Measurements from ENCODE around the gene CASP3. TPM values are rescaled to one million over a fixed set of nuclear protein-coding genes. Genes with fewer than 3 reads are reported as not detected.

CASP3 gene
- 38.2 TPM for polyA plus RNA-seq (ENCODE audit: insufficient read length)
- long read RNA-seq, donor 1, transcript CASP3-206 (7 exons, 2,540 nt) = major isoform, 7 of 9 reads
- long read RNA-seq, donor 1, partial matches to known transcripts = 0 of 9 reads
- long read RNA-seq, donor 1, other reads (novel, unspliced or antisense) = 0 of 9 reads
- long read RNA-seq, donor 2, transcript CASP3-201 (8 exons, 2,673 nt) = major isoform, 5 of 24 reads
- long read RNA-seq, donor 2, transcript CASP3-206 (7 exons, 2,540 nt) = major isoform, 5 of 24 reads
- long read RNA-seq, donor 2, partial matches to known transcripts = 14 of 24 reads
- long read RNA-seq, donor 2, other reads (novel, unspliced or antisense) = 0 of 24 reads
- long read RNA-seq, donor 3, transcript CASP3-201 (8 exons, 2,673 nt) = minor isoform, 5 of 18 reads
- long read RNA-seq, donor 3, transcript CASP3-206 (7 exons, 2,540 nt) = major isoform, 13 of 18 reads
- long read RNA-seq, donor 3, partial matches to known transcripts = 0 of 18 reads
- long read RNA-seq, donor 3, other reads (novel, unspliced or antisense) = 0 of 18 reads
- long read RNA-seq, donor 4 = 0 reads
- long read RNA-seq, donor 5, transcript CASP3-206 (7 exons, 2,540 nt) = major isoform, 12 of 16 reads
- long read RNA-seq, donor 5, partial matches to known transcripts = 0 of 16 reads
- long read RNA-seq, donor 5, other reads (novel, unspliced or antisense) = 0 of 16 reads
- long read RNA-seq, donor 6, transcript CASP3-206 (7 exons, 2,540 nt) = major isoform, 9 of 13 reads
- long read RNA-seq, donor 6, partial matches to known transcripts = 0 of 13 reads
- long read RNA-seq, donor 6, other reads (novel, unspliced or antisense) = 0 of 13 reads
- long read RNA-seq, donor 7, transcript CASP3-206 (7 exons, 2,540 nt) = major isoform, 16 of 36 reads
- long read RNA-seq, donor 7, transcript CASP3-201 (8 exons, 2,673 nt) = minor isoform, 6 of 36 reads
- long read RNA-seq, donor 7, partial matches to known transcripts = 11 of 36 reads
- long read RNA-seq, donor 7, other reads (novel, unspliced or antisense) = 0 of 36 reads
- long read RNA-seq, donor 8, partial matches to known transcripts = 0 of 2 reads
- long read RNA-seq, donor 8, other reads (novel, unspliced or antisense) = 0 of 2 reads

DNA sequence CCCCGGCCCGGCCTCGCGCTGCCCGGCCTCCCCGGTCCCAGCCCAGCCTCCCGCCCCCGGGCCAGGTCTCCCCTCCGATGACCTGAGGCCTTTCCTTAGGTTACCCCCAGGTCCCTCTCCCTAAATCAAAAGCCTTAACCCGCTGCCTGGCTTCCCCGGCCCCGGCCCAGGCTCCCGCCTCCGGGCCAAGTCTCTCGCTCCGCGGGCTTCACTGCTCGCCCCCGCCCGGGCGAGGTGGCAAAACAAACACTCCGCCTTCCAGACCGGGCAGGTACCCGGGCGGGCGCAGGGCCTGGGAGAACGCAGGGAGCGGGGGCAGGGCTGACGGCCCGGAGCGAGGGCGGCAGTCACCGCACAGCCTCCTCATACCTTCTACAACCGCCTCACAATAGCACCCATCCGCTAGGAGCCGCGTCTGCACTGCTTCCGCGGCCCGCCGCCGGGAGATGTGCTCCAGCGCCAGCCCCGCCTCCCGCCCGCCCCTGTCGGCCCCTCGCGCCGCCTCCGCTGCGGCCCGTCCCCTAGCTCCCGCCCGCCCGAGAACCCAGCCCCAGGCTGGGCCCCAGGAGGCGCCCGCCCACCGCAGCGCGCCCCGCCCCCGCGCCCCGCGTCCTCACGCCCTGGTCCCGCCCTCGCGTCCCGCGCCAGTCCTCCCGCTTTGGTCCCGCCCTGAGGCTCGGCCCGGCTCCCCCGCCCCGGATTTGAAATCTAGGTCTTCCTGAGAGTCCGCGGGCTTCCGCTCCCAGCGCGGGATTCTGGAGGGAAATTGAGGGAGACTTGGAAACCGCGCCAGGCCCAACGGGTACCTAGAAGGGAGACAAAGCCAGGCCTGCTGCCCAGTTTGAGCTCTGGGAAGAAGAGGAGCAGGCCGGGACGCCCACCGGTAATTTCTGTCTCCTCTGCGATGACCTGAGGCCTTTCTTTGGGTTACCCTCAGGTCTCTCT lies at the start of gene CASP3, which contains the start of gene PRIMPOL:
Gene CASP3 (minus strand): TSS at position 422 of the 945 bp plus-strand sequence. CDS start 10,994 bp downstream, outside the sequence.
Gene PRIMPOL (plus strand): TSS at position 713 of the 945 bp plus-strand sequence. CDS start 7,403 bp downstream, outside the sequence.
- peak; percentile 95 for DNase-seq

DNA sequence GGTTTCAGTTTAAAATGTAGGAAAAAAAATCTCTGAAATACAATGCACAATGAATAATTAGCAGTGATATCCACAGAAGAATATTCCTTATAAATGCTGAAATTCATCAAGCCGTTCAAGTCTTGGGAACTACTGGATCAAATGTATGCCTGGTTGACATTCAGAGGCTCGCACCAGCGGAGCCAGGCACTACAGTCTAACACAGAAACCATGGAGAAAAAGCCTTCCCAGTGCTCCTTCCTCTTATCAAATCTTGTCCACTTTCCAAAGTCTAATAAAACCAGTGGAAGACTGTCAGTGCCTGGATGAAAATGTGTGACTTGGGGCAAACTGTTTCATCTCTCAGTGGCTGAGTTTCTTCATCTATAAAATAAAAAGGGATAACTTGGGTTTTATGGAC lies 48.7 kb upstream of the CASP3 start:
- no peak for DNase-seq

GRCh38 chr4:184695178-184695896 lies 46.1 kb upstream of the CASP3 start:
- DNase-seq = no peak

GRCh38 chr4:184694412-184694956 lies 45.2 kb upstream of the CASP3 start:
- DNase-seq = no peak

DNA sequence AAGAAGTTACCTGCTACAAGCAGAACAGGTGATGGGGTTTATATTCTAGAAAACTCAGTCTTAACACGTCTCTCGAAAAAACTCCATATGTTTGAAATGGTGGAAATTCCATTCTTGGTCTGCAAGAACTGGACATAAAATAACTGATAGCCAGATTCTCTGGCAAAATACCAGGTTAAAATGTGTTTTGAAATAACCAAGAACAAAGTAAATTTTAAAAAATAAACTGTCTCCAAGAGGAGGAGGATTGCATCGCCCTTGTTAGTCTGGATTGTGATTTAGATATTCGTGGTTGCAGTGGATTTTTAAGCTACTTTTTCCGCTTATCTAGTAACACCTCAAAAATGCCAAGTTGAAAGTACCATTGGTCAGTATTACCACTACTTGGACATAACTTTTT lies 43.8 kb upstream of the CASP3 start:
- no peak for DNase-seq

GRCh38 chr4:184689681-184690080 lies 40.4 kb upstream of the CASP3 start:
- DNase-seq = no peak

DNA sequence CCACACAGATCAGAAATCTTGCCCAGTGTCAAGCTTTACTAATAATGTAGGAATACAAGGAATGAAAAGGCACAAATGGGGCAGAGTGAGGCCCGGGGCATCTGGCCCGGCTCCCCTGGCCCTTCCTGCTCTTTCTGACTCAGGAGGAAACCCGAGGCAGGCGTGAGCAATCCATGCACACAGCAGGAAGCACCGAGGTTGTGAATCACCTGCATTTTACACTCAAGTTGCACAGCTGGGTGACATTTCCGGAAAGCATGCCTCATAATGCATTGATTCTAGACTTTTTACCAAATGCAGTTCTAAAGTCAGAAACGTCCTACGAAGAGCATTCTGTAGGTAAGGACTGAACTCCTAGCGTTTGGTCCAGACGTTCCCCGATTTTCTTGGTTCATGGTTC lies 39.2 kb upstream of the CASP3 start:
- DNase-seq = no peak

DNA sequence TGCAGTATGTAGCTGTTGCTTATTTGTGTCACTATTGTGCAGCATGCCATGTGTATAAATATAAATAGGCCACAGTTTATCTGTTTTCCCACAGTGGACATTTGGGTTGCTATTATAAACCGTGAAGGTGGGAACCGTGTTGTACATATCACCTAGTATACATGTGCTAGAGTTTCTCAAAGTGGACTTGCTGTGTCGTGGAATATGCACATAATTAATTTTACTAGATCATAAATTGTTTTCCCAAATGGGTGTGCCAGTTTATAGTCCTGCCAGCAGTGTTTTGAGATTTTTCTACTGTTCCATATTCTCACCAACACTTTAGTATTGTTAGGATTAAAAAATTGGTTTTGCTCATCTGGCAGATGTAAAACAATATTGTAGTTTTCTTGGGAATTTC lies 38.8 kb upstream of the CASP3 start:
- no peak for DNase-seq

DNA sequence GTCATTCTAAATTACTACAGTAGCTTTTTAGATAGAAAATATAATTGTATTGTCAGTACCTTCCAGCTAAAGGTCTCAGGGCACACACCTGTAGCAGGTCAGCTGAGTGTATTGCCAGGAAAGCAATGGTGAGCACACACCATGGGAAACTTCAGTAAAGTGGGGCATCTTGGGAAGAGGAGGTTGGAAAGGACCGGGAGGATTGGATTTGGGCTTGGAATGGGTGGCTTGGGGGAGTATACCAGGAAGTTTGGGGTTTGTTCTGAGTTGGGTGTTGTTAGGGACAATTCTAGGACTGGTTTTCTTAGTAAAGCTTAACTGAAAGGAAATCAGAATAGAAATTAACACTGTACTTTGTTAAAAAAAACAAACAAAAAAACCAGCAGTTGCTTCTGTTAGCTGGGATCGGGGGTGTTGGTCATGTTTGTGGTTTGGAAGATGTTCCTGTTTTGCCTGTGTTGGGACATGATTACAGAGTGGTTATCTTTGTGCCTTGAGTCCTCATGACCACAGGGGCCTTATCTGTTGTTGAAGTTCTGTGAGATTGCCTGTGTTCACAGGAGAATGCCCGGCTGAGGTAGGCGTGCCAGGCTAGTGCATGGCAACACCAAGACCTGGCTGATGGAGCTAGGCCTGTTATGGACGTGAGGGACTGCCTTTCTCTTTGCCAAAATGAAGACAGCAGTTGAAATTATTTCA lies 35.4 kb upstream of the CASP3 start:
- DNase-seq = no peak

GRCh38 chr4:184681916-184682315 lies 32.7 kb upstream of the CASP3 start:
- no peak for DNase-seq

GRCh38 chr4:184680698-184681097 lies 31.5 kb upstream of the CASP3 start:
- no peak for DNase-seq

DNA sequence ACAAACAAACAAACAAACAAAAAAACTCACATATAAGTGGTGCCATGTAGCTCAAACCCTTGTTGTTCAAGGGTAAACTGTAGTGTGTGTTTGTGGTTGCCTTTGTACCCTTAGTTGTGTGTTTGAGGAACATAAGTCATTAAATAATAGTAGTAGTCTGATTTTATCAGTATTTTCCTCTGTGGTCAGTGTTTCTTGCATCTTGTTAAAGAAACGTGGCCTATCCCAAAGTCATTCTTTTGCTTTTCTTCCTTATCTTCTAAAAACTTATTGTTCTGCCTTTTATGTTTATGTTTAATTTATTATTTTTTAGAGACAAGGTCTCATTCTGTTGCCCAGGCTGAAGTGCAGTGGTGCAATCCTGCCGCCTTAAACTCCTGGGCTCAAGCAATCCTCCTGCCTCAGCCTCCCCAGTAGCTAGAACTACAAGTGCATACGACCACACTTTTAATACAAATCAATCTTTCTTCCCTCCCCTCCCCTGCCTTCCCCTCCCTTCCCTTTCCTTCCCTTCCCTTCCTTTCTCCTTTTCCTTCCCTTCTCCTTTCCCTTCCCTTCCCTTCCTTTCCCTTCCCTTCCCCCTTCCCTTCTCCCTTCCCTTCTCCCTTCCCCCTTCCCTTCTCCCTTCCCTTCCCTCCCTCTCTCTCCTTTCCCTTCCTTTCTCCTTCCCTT lies 26.7 kb upstream of the CASP3 start:
- DNase-seq = no peak

DNA sequence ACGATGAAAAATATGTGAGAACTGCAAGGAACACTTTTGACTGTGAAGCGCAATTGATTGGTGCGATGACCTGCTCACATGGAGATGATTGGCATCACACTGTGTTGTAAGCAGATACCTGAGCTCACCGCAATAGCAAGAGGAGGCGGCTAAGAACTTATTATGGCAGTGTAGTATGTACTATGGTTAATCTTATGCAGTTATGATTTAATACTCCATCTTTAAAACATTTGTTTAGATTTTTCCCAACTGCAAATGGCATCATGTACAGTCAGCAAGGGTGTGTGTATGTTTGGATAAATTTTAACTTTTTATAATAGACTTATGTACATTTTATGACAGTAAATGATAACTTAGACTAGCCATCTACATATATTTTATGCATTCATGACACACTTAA lies 25.8 kb upstream of the CASP3 start:
- no peak for DNase-seq

DNA sequence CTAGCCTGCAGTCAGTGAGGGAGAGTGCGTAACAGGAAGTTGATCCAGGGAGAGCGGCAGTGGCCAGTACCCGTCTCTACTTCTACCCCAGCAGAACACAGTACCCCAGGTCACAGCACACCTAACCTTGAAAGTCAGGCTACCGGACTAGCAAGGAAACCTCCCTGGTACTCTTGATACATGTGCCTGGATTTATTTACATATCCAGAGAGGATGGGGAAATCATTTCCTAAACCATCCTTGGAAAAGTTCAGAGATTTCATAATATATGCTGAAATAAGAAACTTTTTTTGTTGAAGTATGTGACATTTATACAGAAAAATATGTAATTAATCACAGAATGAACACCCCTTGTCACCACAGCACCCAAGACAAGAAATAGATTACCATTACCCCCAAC lies 24.8 kb upstream of the CASP3 start:
- no peak for DNase-seq

GRCh38 chr4:184672741-184673140 lies 23.5 kb upstream of the CASP3 start:
- DNase-seq = no peak

DNA sequence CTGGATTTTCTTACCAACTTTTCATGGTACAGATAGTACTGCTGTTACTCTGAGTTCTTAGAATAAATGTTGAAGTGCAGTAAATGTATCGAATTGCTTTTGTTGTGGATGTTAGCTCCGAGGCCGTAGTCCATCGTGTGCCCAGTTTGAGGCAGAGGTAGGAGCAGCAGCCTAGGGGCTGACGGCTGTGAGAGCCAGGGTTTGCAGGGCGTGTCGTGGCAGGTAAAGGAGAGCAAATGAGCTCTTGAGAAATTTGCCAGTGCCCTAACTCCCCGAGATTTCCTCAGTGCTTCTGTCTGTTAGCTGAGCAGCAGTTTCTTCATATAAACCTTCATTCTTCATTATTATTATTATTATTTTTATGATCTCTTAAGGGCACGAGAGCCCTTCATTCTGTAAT lies 21.9 kb upstream of the CASP3 start:
- no peak for DNase-seq

- DNase-seq = no peak
Measured at GRCh38 chr4:184669251-184669650, 20.0 kb upstream of the CASP3 start.

DNA sequence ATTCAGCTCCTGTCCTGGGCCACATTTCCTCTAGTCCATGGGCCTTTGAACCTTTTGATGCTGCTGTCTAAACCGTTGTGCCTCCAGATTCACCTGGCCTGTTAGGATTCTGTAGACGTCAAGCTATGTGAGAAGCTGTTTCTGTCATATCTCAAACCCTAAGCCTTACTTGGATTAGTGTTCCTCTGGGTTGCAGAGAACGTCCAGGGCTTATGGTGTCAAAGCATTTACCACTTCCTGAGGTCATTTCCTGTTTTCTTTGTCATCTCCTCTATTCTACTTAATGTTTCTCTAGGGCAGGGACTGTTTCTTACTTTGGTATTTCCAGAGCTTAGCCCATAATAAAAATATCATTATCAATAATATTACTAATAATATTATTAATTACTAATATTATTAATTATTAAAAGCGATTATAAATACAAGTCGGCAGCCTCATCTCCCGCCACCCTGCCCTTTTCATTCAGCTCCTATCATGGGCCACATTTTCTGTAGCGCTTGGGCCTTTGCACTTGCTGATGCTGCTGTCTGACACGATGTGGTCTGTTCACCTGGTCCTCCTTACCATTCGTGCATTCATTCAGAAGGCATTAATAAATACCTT lies 19.4 kb upstream of the CASP3 start:
- DNase-seq = no peak

GRCh38 chr4:184668096-184668495 lies 18.8 kb upstream of the CASP3 start:
- no peak for DNase-seq
